Smooth muscle cell (in vitro differentiated cells): ENCODE data around the gene WDR35. TPM values are rescaled to one million over a fixed set of nuclear protein-coding genes. Genes with fewer than 3 reads are reported as not detected.
A peak's percentile ranks its signal among the peaks of the same experiment; 100 is the strongest.
"Not testable (repeated sequence)": the region's sequence is repeated elsewhere in the genome, so short reads cannot be mapped to it uniquely, and the experiment has no call there.

Experiments used
- DNase-seq: peaks from one replicate; lab custom pipeline; 2025; ENCODE audit not compliant: unreplicated experiment; lab: John Stamatoyannopoulos, UW
- H2AFZ ChIP-seq: fragments of 200-600 bp; sonication (generic); 2 replicates; pipeline ENCODE4 v1.6.0; 2016; ENCODE audit warnings: antibody characterized with exemption, low read depth, mild to moderate bottlenecking
- H3F3A ChIP-seq: fragments of 200-600 bp; sonication (generic); 2 replicates; pipeline ENCODE4 v1.6.0; 2017; ENCODE audit warnings: antibody characterized with exemption, low read depth
- H3K27ac ChIP-seq: fragments of 200-600 bp; sonication (generic); 2 replicates; pipeline ENCODE4 v1.5.1; 2016; ENCODE audit warnings: low read depth, mild to moderate bottlenecking
- H3K27me3 ChIP-seq: fragments of 200-600 bp; sonication (generic); 2 replicates; pipeline ENCODE4 v1.6.1; 2016; ENCODE audit warnings: low read depth, mild to moderate bottlenecking
- H3K36me3 ChIP-seq: fragments of 200-600 bp; sonication (generic); 2 replicates; pipeline ENCODE4 v1.5.1; 2016; ENCODE audit warnings: low read depth
- H3K4me1 ChIP-seq: fragments of 200-600 bp; sonication (generic); 2 replicates; pipeline ENCODE4 v1.5.1; 2016; ENCODE audit warnings: low read depth
- H3K4me2 ChIP-seq: fragments of 200-600 bp; sonication (generic); 2 replicates; pipeline ENCODE4 v1.6.0; 2016; ENCODE audit warnings: mild to moderate bottlenecking
- H3K4me3 ChIP-seq: fragments of 200-600 bp; sonication (generic); 2 replicates; pipeline ENCODE4 v1.5.1; 2016; ENCODE audit warnings: mild to moderate bottlenecking
- H3K79me2 ChIP-seq: fragments of 200-600 bp; sonication (generic); 2 replicates; pipeline ENCODE4 v1.6.0; 2016; ENCODE audit warnings: low read depth, mild to moderate bottlenecking
- H3K9ac ChIP-seq: fragments of 200-600 bp; sonication (generic); 2 replicates; pipeline ENCODE4 v1.6.0; 2016; ENCODE audit warnings: low read depth
- H3K9me3 ChIP-seq: fragments of 200-600 bp; sonication (generic); replicated peaks from 2 replicates; pipeline ENCODE4 v1.5.1; 2016; ENCODE audit warnings: low read depth
- H4K20me1 ChIP-seq: fragments of 200-600 bp; sonication (generic); 2 replicates; pipeline ENCODE4 v1.6.0; 2016; ENCODE audit warnings: low read depth
- CTCF ChIP-seq: fragments of 200-600 bp; sonication (generic); IDR thresholded peaks from 2 replicates; pipeline ENCODE4 v1.5.1; 2017; ENCODE audit warnings: borderline replicate concordance, mild to moderate bottlenecking, antibody characterized with exemption; ENCODE audit not compliant: insufficient read depth, poor library complexity, severe bottlenecking
- WGBS: methylation state at CpG from one replicate; pipeline ENCODE4 v1.1.7; 2016; ENCODE audit warnings: low lambda C conversion rate; 5-methylcytosine and 5-hydroxymethylcytosine counted together
- polyA plus RNA-seq: library from polyadenylated mRNA; unstranded; fragments of >200 nt; fragmentation: Nextera tagmentation; extraction: Ambion mirVana; gene quantifications from 2 replicates; pipeline ENCODE4 v1.2.1, GENCODE V29; 2016
- total RNA-seq: library from RNA; depleted of rRNA; stranded (reverse); fragments of >200 nt; gene quantifications from 2 replicates; pipeline ENCODE4 v1.2.3, GENCODE V29; 2014

The WDR35 gene
- total and polyA plus RNA-seq, 2 experiments from 2014 or later, result 0.70 to 4.7 TPM

GRCh38 chr2:19932928-19933327 is 57.0 kb downstream of the WDR35 start:
- H3F3A ChIP-seq, result no peaks in the 10 kb centered on the region
- DNase-seq, result no peak
- H3K4me2 ChIP-seq, result peak overlapping the region; percentile 1
- peaks cover 23% of the 10 kb centered on the region for H3K36me3 ChIP-seq
- peak overlapping the region; percentile 34 for H3K27ac ChIP-seq
- no peak overlapping the region for H2AFZ ChIP-seq
- H3K9ac ChIP-seq, result no peak overlapping the region
- no peaks in the 10 kb centered on the region for H3K27me3 ChIP-seq
- 89% methylated on average over 2 of the region's 2 CpGs for WGBS
- no peak overlapping the region for H3K4me3 ChIP-seq
- peaks cover 7% of the 10 kb centered on the region for H3K9me3 ChIP-seq
- no peak for TF ChIP-seq CTCF
- no peaks in the 10 kb centered on the region for H3K4me1 ChIP-seq
- no peaks in the 10 kb centered on the region for H4K20me1 ChIP-seq
- H3K79me2 ChIP-seq, result no peaks in the 10 kb centered on the region

- Histone ChIP-seq H3K4me3 (no peak overlapping the region), H3F3A (no peaks in the 10 kb centered on the region), H3K4me1 (no peaks in the 10 kb centered on the region), H3K79me2 (no peaks in the 10 kb centered on the region), H2AFZ (no peak overlapping the region), H3K36me3 (peaks cover 24% of the 10 kb centered on the region), H4K20me1 (no peaks in the 10 kb centered on the region), H3K27me3 (no peaks in the 10 kb centered on the region), H3K9me3 (peaks cover 10% of the 10 kb centered on the region), H3K9ac (no peak overlapping the region), H3K27ac (no peak overlapping the region), H3K4me2 (no peak overlapping the region)
- no peak for DNase-seq
- TF ChIP-seq CTCF, result no peak
Observed at GRCh38 chr2:19929226-19929625, 60.7 kb downstream of the WDR35 start.

- H3K9ac ChIP-seq, H3K4me3 ChIP-seq, H3K27ac ChIP-seq, H3F3A ChIP-seq, H3K27me3 ChIP-seq, H3K4me1 ChIP-seq, H2AFZ ChIP-seq, H4K20me1 ChIP-seq, DNase-seq, H3K79me2 ChIP-seq, H3K4me2 ChIP-seq: not testable (repeated sequence)
- 100% methylated on average over 1 of the region's 1 CpG for WGBS
- Histone ChIP-seq H3K9me3 (peaks cover 10% of the 10 kb centered on the region), H3K36me3 (peaks cover 24% of the 10 kb centered on the region)
Observed at GRCh38 chr2:19927816-19928215, 62.1 kb downstream of the WDR35 start.

GRCh38 chr2:19924526-19924925 is 65.4 kb downstream of the WDR35 start:
- DNase-seq, H3K4me1 ChIP-seq, H3K9ac ChIP-seq, H2AFZ ChIP-seq, H3F3A ChIP-seq, H3K4me3 ChIP-seq, H3K9me3 ChIP-seq, H3K4me2 ChIP-seq, H4K20me1 ChIP-seq, H3K27me3 ChIP-seq, H3K79me2 ChIP-seq, H3K27ac ChIP-seq: not testable (repeated sequence)
- H3K36me3 ChIP-seq, result peaks cover 18% of the 10 kb centered on the region
- 51% methylated on average over 4 of the region's 4 CpGs for WGBS

GRCh38 chr2:19922188-19922587 is 67.7 kb downstream of the WDR35 start:
- not testable (repeated sequence) for DNase-seq, H3K79me2 ChIP-seq, H3F3A ChIP-seq, H3K9ac ChIP-seq, H3K9me3 ChIP-seq, H3K4me3 ChIP-seq, H2AFZ ChIP-seq, H3K27me3 ChIP-seq, H3K27ac ChIP-seq, H3K4me2 ChIP-seq, H3K36me3 ChIP-seq, H4K20me1 ChIP-seq, H3K4me1 ChIP-seq
- 67% methylated on average over 3 of the region's 3 CpGs for WGBS
